Thymus (tissue), 11 donors: ENCODE measurements around the gene CTSZ. TPM values are rescaled to one million over a fixed set of nuclear protein-coding genes. Genes with fewer than 3 reads are reported as not detected.
"Not testable (repeated sequence)": the region's sequence is repeated elsewhere in the genome, so short reads cannot be mapped to it uniquely, and the experiment has no call there.

Experiments
- DNase-seq, 9 donors: peaks; one replicate each; pipeline ENCODE4 v3.0.0-alpha.2; 2013; ENCODE audit warnings: low spot score in 9 of 9, low read depth in 6 of 9, missing footprints in 1 of 9
- H3K27ac ChIP-seq, 2 donors: one replicate each; pipeline ENCODE4 v1.5.1; 2013; ENCODE audit warnings: control low read depth in 1 of 2, low read depth in 1 of 2, low read length in 1 of 2, mild to moderate bottlenecking in 1 of 2, moderate library complexity in 1 of 2
- H3K27me3 ChIP-seq, 2 donors: one replicate each; pipeline ENCODE4 v1.5.1; 2013; ENCODE audit warnings: low read length in 1 of 2; ENCODE audit not compliant: control insufficient read depth in 2 of 2, insufficient read depth in 1 of 2
- H3K36me3 ChIP-seq, 2 donors: one replicate each; pipeline ENCODE4 v1.5.1; 2013; ENCODE audit warnings: low read length in 1 of 2, mild to moderate bottlenecking in 1 of 2, moderate library complexity in 1 of 2; ENCODE audit not compliant: control insufficient read depth in 2 of 2, insufficient read depth in 2 of 2
- H3K4me1 ChIP-seq, 2 donors: one replicate each; pipeline ENCODE4 v1.5.1; 2013; ENCODE audit warnings: low read length in 2 of 2; ENCODE audit not compliant: control insufficient read depth in 2 of 2, insufficient read depth in 2 of 2
- H3K4me3 ChIP-seq, 2 donors: one replicate each; pipeline ENCODE4 v1.5.1; 2013; ENCODE audit warnings: low read length in 2 of 2, control low read depth in 1 of 2, mild to moderate bottlenecking in 1 of 2
- H3K9me3 ChIP-seq, 2 donors: one replicate each; pipeline ENCODE4 v1.5.1; 2013; ENCODE audit warnings: low read length in 1 of 2, mild to moderate bottlenecking in 1 of 2; ENCODE audit not compliant: control insufficient read depth in 2 of 2, insufficient read depth in 1 of 2
- WGBS: extraction: QIAGEN DNeasy Blood & Tissue Kit; methylation state at CpG from one replicate; pipeline ENCODE4 v1.1.7; 2013; 5-methylcytosine and 5-hydroxymethylcytosine counted together
- polyA plus RNA-seq: library from polyadenylated mRNA; stranded (reverse); fragments of 200-250 nt; gene quantifications from one replicate; pipeline ENCODE4 v1.2.3, GENCODE V29; 2013
- total RNA-seq: library from RNA; stranded (reverse); fragments of 120-200 nt; gene quantifications from one replicate; pipeline ENCODE4 v1.2.4, GENCODE V29; 2013
- donor health status: healthy.

Gene CTSZ
- total and polyA plus RNA-seq, 2 donors = 64.2 to 134 TPM

- H3K4me1 ChIP-seq = peaks cover 39 to 51% of the 10 kb centered on the region in 2 donors
- not testable (repeated sequence) for DNase-seq, H3K4me3 ChIP-seq, H3K9me3 ChIP-seq, H3K27ac ChIP-seq, H3K36me3 ChIP-seq
- 97% methylated on average over 3 of the region's 3 CpGs for WGBS
- H3K27me3 ChIP-seq = peaks cover 14 to 21% of the 10 kb centered on the region in 2 donors
Observed at GRCh38 chr20:59011874-59012157, 4.8 kb upstream of the CTSZ start.

GRCh38 chr20:59010995-59011873, 4.2 kb upstream of the CTSZ start:
- H3K27me3 ChIP-seq = peaks cover 19 to 26% of the 10 kb centered on the region in 2 donors
- WGBS = 84% methylated on average over 17 of the region's 17 CpGs
- H3K9me3 ChIP-seq = no peaks in the 10 kb centered on the region
- no peaks in the 10 kb centered on the region for H3K36me3 ChIP-seq
- no peak overlapping the region for H3K4me3 ChIP-seq
- H3K4me1 ChIP-seq = peaks cover 37 to 49% of the 10 kb centered on the region in 2 donors
- no peak overlapping the region for H3K27ac ChIP-seq
- no peak for DNase-seq

GRCh38 chr20:59010321-59010994, 3.4 kb upstream of the CTSZ start:
- Histone ChIP-seq H3K4me1 (peaks cover 30 to 43% of the 10 kb centered on the region in 2 donors), H3K36me3 (no peaks in the 10 kb centered on the region), H3K27ac (no peak overlapping the region), H3K9me3 (no peaks in the 10 kb centered on the region), H3K27me3 (peaks cover 23 to 34% of the 10 kb centered on the region in 2 donors), H3K4me3 (no peak overlapping the region)
- DNase-seq = no peak
- WGBS = 90% methylated on average over 8 of the region's 8 CpGs

- no peak for DNase-seq
- WGBS = 95% methylated on average over 8 of the region's 8 CpGs
- Histone ChIP-seq H3K27me3 (peaks cover 23 to 50% of the 10 kb centered on the region in 2 donors), H3K36me3 (no peaks in the 10 kb centered on the region), H3K27ac (no peak overlapping the region), H3K4me1 (peaks cover 23 to 42% of the 10 kb centered on the region in 2 donors), H3K9me3 (no peaks in the 10 kb centered on the region), H3K4me3 (no peak overlapping the region)
Observed at GRCh38 chr20:59008715-59009336, 1.8 kb upstream of the CTSZ start.

GRCh38 chr20:59007665-59008511, 834 bp upstream of the CTSZ start:
- Histone ChIP-seq H3K27me3 (peaks cover 23 to 53% of the 10 kb centered on the region in 2 donors), H3K36me3 (no peaks in the 10 kb centered on the region), H3K9me3 (no peaks in the 10 kb centered on the region), H3K4me3 (no peak overlapping the region), H3K4me1 (peaks cover 18 to 36% of the 10 kb centered on the region in 2 donors), H3K27ac (peak overlapping the region in 1 of 2 donors; percentile 4)
- DNase-seq = peak in 1 of 9 donors; percentile 30
- WGBS = 54% methylated on average over 24 of the region's 24 CpGs

- 58% methylated on average over 29 of the region's 29 CpGs for WGBS
Observed at GRCh38 chr20:59006167-59006863, 739 bp downstream of the CTSZ start.

GRCh38 chr20:59005523-59006166, 1.4 kb downstream of the CTSZ start:
- no peak for DNase-seq
- Histone ChIP-seq H3K4me3 (peak overlapping the region in 1 of 2 donors; percentile 33), H3K4me1 (peaks cover 18 to 27% of the 10 kb centered on the region in 2 donors), H3K36me3 (no peaks in the 10 kb centered on the region), H3K27ac (peak overlapping the region; percentile 26 to 56), H3K27me3 (peaks cover 23 to 57% of the 10 kb centered on the region in 2 donors), H3K9me3 (no peaks in the 10 kb centered on the region)
- WGBS = 82% methylated on average over 3 of the region's 3 CpGs

More at GRCh38 chr20:59006167-59006863, 739 bp downstream of the CTSZ start:
- Histone ChIP-seq H3K27ac (peak overlapping the region; percentile 26 to 54), H3K9me3 (no peaks in the 10 kb centered on the region), H3K4me1 (peaks cover 18 to 31% of the 10 kb centered on the region in 2 donors), H3K4me3 (peak overlapping the region; percentile 33 to 55), H3K36me3 (no peaks in the 10 kb centered on the region), H3K27me3 (peaks cover 23 to 57% of the 10 kb centered on the region in 2 donors)
- no peak for DNase-seq
